Loucy (cell line): ENCODE results near the gene RSBN1.

Source experiments
- EZH2phosphoT487 ChIP-seq: fragments of 200-600 bp; IDR thresholded peaks from 2 replicates; pipeline ENCODE4 v1.6.1; 2018; ENCODE audit warnings: antibody characterized with exemption, mild to moderate bottlenecking, moderate library complexity, borderline replicate concordance
- TF ChIP-seq, protein P1 (sequence below): fragments of 200-600 bp; sonication (generic); conservative IDR thresholded peaks from 2 replicates; pipeline ENCODE4 v1.5.1; 2014; ENCODE audit warnings: mild to moderate bottlenecking, antibody characterized with exemption, low read length

DNA sequence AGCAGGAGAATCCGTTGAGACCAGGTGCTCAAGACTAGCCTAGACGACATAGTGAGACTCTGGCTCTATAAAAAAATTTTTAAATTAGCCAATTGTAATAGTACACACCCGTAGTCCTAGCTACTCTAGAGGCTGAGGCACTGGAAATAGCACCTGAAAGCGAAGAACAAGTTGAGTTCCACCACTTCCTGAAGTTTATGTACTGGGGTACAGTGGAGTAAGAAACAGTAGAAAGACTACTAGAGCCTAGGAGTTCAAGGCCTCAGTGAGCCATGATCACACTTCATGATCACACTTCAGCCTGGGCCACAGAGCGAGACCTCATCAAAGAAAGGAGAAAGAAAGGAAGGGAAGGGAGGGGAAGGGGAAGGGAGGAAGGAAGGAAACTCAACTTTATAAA is 19.8 kb downstream of the RSBN1 start:
- TF ChIP-seq, protein P1, sequence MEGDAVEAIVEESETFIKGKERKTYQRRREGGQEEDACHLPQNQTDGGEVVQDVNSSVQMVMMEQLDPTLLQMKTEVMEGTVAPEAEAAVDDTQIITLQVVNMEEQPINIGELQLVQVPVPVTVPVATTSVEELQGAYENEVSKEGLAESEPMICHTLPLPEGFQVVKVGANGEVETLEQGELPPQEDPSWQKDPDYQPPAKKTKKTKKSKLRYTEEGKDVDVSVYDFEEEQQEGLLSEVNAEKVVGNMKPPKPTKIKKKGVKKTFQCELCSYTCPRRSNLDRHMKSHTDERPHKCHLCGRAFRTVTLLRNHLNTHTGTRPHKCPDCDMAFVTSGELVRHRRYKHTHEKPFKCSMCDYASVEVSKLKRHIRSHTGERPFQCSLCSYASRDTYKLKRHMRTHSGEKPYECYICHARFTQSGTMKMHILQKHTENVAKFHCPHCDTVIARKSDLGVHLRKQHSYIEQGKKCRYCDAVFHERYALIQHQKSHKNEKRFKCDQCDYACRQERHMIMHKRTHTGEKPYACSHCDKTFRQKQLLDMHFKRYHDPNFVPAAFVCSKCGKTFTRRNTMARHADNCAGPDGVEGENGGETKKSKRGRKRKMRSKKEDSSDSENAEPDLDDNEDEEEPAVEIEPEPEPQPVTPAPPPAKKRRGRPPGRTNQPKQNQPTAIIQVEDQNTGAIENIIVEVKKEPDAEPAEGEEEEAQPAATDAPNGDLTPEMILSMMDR: no peak
- TF ChIP-seq EZH2phosphoT487: no peak
